ENCODE data around the gene NECTIN3. TPM values are rescaled to one million over a fixed set of nuclear protein-coding genes. Genes with fewer than 3 reads are reported as not detected.

Gene NECTIN3
- total RNA-seq, 4 donors from 2014 or later, result 16.0 to 33.4 (median 30.3) TPM

DNA sequence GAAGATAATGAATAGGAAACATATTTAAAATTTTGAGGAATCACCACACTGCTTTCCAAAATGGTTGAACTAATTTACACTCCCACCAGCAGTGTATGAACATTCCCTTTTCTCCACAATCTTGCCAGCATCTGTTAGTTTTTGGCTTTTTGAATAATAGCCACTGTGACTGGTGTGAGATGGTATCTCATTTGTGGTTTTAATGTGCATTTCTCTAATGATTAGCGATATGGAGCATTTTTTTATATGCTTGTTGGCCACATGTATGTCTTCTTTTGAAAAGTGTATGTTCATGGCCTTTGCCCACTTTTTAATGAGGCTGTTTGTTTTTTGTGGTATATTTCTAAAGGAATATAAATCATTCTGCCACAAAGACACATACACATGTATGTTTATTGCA lies 166.3 kb downstream of the NECTIN3 start:
- no peak for DNase-seq (ENCODE audit: low spot score)
- ATAC-seq (ENCODE audit: low FRiP score), result no peak
- TF ChIP-seq, protein P1, sequence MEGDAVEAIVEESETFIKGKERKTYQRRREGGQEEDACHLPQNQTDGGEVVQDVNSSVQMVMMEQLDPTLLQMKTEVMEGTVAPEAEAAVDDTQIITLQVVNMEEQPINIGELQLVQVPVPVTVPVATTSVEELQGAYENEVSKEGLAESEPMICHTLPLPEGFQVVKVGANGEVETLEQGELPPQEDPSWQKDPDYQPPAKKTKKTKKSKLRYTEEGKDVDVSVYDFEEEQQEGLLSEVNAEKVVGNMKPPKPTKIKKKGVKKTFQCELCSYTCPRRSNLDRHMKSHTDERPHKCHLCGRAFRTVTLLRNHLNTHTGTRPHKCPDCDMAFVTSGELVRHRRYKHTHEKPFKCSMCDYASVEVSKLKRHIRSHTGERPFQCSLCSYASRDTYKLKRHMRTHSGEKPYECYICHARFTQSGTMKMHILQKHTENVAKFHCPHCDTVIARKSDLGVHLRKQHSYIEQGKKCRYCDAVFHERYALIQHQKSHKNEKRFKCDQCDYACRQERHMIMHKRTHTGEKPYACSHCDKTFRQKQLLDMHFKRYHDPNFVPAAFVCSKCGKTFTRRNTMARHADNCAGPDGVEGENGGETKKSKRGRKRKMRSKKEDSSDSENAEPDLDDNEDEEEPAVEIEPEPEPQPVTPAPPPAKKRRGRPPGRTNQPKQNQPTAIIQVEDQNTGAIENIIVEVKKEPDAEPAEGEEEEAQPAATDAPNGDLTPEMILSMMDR (IDR thresholded peaks at IDR 0.05), result no peak

- no peak for ATAC-seq (ENCODE audit: low FRiP score)
- TF ChIP-seq, protein P1 (IDR thresholded peaks at IDR 0.05), result no peak
- no peak for DNase-seq (ENCODE audit: low spot score)
Observed at GRCh38 chr3:111238885-111239284, 167.3 kb downstream of the NECTIN3 start.

DNA sequence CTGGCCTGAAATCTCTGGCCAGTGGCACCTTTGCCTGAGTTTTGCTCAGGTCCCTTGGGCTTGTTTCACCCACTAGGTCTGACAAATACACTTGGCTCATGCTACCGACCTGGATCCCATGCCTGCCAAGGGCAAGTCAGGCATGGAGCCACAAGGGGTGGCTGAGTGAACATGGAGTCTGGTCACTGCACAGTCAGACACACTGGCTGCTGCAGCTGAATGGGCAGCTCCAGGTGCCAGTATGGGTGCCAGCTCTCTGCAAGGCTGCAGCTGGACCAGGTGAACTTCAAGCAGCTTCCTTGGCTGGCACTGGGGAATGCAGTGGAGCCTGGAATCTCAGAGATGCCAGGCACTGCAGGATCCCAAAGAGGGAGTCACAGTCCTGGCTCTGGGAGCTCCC lies 170.3 kb downstream of the NECTIN3 start:
- DNase-seq (ENCODE audit: low spot score), result no peak
- TF ChIP-seq, protein P1 (IDR thresholded peaks at IDR 0.05), result no peak
- no peak for ATAC-seq (ENCODE audit: low FRiP score)

Data from omental fat pad (tissue), 4 donors.